Epithelial cell of esophagus (primary cell): Measurements from ENCODE around the gene DIAPH3.

Experiments
- DNase-seq: peaks from one replicate; pipeline ENCODE4 v3.0.0; 2010; ENCODE audit warnings: low read depth
- H3K4me3 ChIP-seq: 2 replicates; pipeline ENCODE4 v1.5.1; 2011; ENCODE audit warnings: mild to moderate bottlenecking, low read length, control low read depth
- TF ChIP-seq, protein P1 (sequence below): IDR thresholded peaks from 2 replicates; pipeline ENCODE4 v1.5.1; 2011; ENCODE audit warnings: low read depth, mild to moderate bottlenecking, low read length, control low read depth, inconsistent platforms; ENCODE audit not compliant: insufficient read depth; ENCODE audit errors: missing control alignments

DIAPH3 gene

DNA sequence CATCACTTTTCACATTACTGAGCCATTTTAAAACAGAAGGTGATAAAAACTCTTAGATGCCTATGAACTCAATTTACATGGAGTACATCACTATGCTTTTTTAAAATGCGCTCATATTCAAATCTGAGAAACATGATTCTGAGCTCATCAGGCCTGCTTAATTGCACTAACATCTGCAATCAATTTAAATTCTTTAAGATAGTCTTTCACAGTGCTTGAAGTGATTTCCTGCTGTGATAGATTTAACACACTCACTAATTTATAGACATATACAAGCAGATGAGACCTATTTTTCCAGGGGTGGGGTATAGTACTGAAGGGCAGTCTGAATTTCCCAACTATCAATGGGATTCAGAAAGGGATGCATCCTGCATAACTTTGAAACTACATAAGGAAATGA is 82.9 kb downstream of the DIAPH3 start:
- TF ChIP-seq, protein P1, sequence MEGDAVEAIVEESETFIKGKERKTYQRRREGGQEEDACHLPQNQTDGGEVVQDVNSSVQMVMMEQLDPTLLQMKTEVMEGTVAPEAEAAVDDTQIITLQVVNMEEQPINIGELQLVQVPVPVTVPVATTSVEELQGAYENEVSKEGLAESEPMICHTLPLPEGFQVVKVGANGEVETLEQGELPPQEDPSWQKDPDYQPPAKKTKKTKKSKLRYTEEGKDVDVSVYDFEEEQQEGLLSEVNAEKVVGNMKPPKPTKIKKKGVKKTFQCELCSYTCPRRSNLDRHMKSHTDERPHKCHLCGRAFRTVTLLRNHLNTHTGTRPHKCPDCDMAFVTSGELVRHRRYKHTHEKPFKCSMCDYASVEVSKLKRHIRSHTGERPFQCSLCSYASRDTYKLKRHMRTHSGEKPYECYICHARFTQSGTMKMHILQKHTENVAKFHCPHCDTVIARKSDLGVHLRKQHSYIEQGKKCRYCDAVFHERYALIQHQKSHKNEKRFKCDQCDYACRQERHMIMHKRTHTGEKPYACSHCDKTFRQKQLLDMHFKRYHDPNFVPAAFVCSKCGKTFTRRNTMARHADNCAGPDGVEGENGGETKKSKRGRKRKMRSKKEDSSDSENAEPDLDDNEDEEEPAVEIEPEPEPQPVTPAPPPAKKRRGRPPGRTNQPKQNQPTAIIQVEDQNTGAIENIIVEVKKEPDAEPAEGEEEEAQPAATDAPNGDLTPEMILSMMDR: no peak
- DNase-seq: no peak
- no peak overlapping the region for H3K4me3 ChIP-seq

DNA sequence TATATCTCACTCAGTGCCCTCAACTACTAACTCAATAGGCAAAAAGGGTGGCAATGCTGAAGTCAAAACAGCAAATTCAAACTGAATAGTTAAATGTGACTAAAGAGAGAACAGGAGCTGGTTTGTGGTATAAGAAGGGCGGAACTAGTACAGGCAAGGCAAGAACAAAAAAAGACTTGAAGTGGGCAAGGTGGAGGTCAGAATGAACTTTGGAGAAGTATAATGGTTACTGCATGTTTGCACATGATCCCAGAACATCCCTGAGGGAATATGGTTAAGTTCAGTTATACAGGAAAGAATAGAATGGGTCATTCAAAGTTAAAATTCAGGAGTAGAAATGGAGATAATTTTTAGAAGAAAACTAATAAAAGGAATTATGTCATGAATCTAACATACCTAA is 85.5 kb downstream of the DIAPH3 start:
- TF ChIP-seq, protein P1: no peak
- DNase-seq: peak; percentile 27
- H3K4me3 ChIP-seq: no peak overlapping the region

DNA sequence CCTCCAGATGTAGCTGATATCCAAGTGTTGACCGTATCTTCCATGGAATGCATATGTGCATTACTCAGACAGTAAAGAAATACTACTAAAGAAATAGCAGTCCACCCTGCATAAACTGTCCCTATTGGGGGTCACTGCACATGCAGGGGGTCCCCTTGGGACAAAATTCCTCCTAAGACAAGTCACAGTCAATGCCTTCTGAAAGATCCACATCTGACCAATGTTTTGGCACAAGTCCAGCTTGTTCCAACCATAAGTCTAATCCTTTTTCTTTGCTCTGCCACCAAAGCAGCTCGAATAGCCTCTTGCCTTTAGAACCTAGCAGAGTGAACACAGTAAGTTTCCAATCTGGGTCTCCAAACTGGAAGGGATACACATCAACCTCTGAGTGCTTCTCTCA is 87.9 kb downstream of the DIAPH3 start:
- DNase-seq: peak; percentile 0
- H3K4me3 ChIP-seq: no peak overlapping the region
- TF ChIP-seq, protein P1: no peak

DNA sequence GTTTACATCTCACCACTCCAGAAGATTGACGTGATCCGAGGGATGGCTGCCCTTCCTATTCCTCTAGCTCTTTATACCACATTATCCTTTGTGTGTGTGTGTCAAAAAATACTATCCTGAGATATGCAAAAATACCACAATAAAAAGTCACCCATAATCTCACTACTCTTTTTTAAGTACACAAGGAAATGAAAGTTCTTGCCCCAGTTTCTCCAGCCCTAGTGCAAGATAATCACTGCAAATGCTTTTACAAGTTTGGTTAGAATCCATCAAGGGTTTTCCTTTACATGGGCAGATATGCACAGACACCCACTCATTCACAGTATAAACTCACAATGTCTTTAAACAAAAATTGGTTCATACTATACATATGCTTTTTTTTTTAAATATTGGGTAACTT is 89.3 kb downstream of the DIAPH3 start:
- no peak for DNase-seq
- H3K4me3 ChIP-seq: no peak overlapping the region
- TF ChIP-seq, protein P1: no peak

DNA sequence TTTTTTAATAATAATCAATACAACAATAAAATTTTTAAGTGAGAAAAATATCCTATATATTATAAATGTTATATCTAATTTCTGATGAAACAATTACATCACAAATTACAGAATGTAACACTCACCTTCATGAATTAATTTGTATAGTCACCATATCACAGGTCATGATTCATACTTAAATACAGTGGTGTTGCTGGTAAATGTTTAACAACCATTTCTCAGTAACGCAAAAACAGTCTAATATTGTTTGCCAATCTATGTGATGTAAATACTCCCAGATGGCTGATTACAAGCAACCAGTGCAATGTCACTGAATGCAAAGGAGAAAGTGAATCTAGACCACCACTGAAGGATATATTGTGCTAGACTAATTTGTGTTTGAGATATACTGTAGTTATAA is 97.5 kb downstream of the DIAPH3 start:
- no peak for DNase-seq
- TF ChIP-seq, protein P1: no peak
- H3K4me3 ChIP-seq: no peak overlapping the region

DNA sequence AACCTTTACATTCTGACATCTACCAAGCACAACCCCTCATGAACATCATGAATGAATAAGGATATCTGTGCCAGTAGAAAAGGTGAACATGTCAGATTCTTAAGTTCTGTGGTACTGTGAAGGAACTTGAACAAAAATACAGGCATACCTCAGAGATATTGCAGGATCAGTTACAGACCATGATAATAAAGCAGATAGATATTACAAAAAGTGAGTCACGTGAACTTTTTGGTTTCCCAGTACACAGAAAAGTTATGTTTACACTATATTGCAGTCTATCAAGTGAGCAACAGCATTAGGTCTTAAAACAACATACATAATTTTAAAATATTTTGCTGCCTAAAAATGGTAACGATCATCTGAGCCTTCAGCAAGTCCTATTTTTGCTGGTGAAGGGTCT is 101.2 kb downstream of the DIAPH3 start:
- DNase-seq: no peak
- H3K4me3 ChIP-seq: no peak overlapping the region
- TF ChIP-seq, protein P1: no peak

DNA sequence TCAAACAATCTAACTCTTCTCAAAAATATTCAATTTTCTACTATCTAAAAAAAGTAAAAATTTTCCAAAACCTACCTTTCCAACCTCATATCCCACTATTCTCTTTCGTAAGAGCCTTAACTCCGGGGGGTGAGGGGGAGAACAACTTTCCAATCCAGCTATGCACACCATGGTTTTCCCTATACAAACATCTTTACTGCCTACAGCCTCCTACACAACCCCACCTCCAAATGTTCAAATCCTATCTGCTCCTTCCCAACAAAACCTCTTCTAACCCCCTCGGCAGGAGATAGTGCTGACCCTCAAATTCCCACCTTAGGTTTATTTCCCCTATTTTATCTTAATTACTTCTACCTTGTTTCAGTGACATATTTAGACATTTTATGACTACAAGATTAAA is 102.0 kb downstream of the DIAPH3 start:
- TF ChIP-seq, protein P1: no peak
- no peak for DNase-seq

More for the DNA sequence above, 102.0 kb downstream of the DIAPH3 start:
- no peak overlapping the region for H3K4me3 ChIP-seq
